HCT116 (cell line): ENCODE results near the gene XPNPEP2. TPM values are rescaled to one million over a fixed set of nuclear protein-coding genes. Genes with fewer than 3 reads are reported as not detected.

Source experiments
- ATAC-seq: fragments of 200-7000 bp; cut with Tn5 transposase; 2 replicates; pipeline ENCODE4 v1.9.1; 2020; ENCODE audit warnings: mild to moderate bottlenecking, moderate library complexity
- BruUV-seq: library from RNA; stranded (reverse); fragments of 400-500 nt; replicated peaks from 2 replicates; lab custom pipeline; 2021; lab: Mats Ljungman, UMichigan
- CTCF ChIA-PET: fragments of 300-600 bp; sonication (Branson Sonifier 250); formaldehyde crosslinking; loops from one replicate; lab custom pipeline; 2021; ENCODE audit warnings: antibody characterized with exemption; lab: Charles Lee
- POLR2A ChIA-PET: fragments of 300-600, 350-600 bp; sonication (Branson Sonifier 250); formaldehyde crosslinking; loops from one replicate; lab custom pipeline; 2021; ENCODE audit warnings: antibody characterized with exemption; lab: Charles Lee
- RAD21 ChIA-PET, 2 experiments: fragments of 300-600 bp; sonication (Branson Sonifier 250); formaldehyde crosslinking; loops; one replicate each; lab custom pipeline; 2023; ENCODE audit warnings: low total read pairs in 2 of 2; ENCODE audit not compliant: uncharacterized antibody in 2 of 2, unreplicated experiment in 2 of 2, low non-redundant PET in 1 of 2; lab: Charles Lee
- DNase-seq: peaks from one replicate; pipeline ENCODE4 v3.0.0-alpha.2; 2010; ENCODE audit warnings: low read depth, low spot score
- H2AFZ ChIP-seq: fragments of 200-600 bp; shearing (Covaris generic), sonication (generic); 2 replicates; pipeline ENCODE4 v1.6.1; 2017; ENCODE audit warnings: low read depth, mixed run types, mixed read lengths, antibody characterized with exemption, low read length; ENCODE audit not compliant: poor library complexity, severe bottlenecking
- H3K27ac ChIP-seq: 2 replicates; pipeline ENCODE4 v1.5.1; 2012; ENCODE audit warnings: low read depth, low read length
- H3K27me3 ChIP-seq: fragments of 200-600 bp; sonication (generic); 2 replicates; pipeline ENCODE4 v1.6.1; 2016; ENCODE audit warnings: mixed run types, low read length, mixed read lengths; ENCODE audit not compliant: insufficient read depth
- H3K36me3 ChIP-seq, 2 experiments: fragments of 200-500 bp in 1 of 2; fragments of 200-600 bp in 1 of 2; sonication (Bioruptor generic) in 1 of 2; sonication (generic) in 1 of 2; 2 replicates each; pipeline versions ENCODE4 v1.5.1 to v1.6.1; 2014 to 2016; ENCODE audit warnings: low read length in 2 of 2, inconsistent platforms in 1 of 2, mixed read lengths in 1 of 2, mixed run types in 1 of 2; ENCODE audit not compliant: insufficient read depth in 2 of 2, control insufficient read depth in 1 of 2
- H3K4me1 ChIP-seq, 2 experiments: fragments of 200-600 bp in 1 of 2; sonication (generic) in 1 of 2; 2 replicates each; pipeline versions ENCODE4 v1.5.1 to v1.6.1; 2012 to 2017; ENCODE audit warnings: low read length in 2 of 2, inconsistent platforms in 1 of 2, mild to moderate bottlenecking in 1 of 2, mixed read lengths in 1 of 2, mixed run types in 1 of 2, moderate library complexity in 1 of 2; ENCODE audit not compliant: insufficient read depth in 2 of 2, control insufficient read depth in 1 of 2
- H3K4me2 ChIP-seq: fragments of 200-600 bp; sonication (generic); 2 replicates; pipeline ENCODE4 v1.6.1; 2017; ENCODE audit warnings: mixed run types, low read length, mixed read lengths
- H3K4me3 ChIP-seq, 2 experiments: fragments of 200-600 bp in 1 of 2; sonication (generic) in 1 of 2; replicated peaks in 1 of 2; 2 replicates each; pipeline ENCODE4 v1.5.1; 2011 to 2016; ENCODE audit warnings: low read length in 2 of 2, control low read depth in 1 of 2, low read depth in 1 of 2, mild to moderate bottlenecking in 1 of 2, mixed read lengths in 1 of 2, mixed run types in 1 of 2
- H3K79me2 ChIP-seq: fragments of 200-600 bp; sonication (generic); 2 replicates; pipeline ENCODE4 v1.6.1; 2017; ENCODE audit warnings: mild to moderate bottlenecking, mixed run types, low read length, moderate library complexity, mixed read lengths; ENCODE audit not compliant: insufficient read depth
- H3K9ac ChIP-seq: fragments of 200-600 bp; sonication (generic); 2 replicates; pipeline ENCODE4 v1.6.1; 2016; ENCODE audit warnings: low read length, mixed read lengths
- H3K9me2 ChIP-seq: fragments of 200-600 bp; sonication (generic), shearing (Covaris generic); 2 replicates; pipeline ENCODE4 v1.6.1; 2017; ENCODE audit warnings: mixed run types, mild to moderate bottlenecking, moderate library complexity; ENCODE audit not compliant: insufficient read depth
- H3K9me3 ChIP-seq, 2 experiments: fragments of 200-500 bp in 1 of 2; fragments of 200-600 bp in 1 of 2; sonication (Bioruptor generic) in 1 of 2; sonication (generic) in 1 of 2; 2 replicates each; pipeline ENCODE4 v1.6.1; 2014 to 2017; ENCODE audit warnings: low read length in 2 of 2, mixed read lengths in 2 of 2, inconsistent platforms in 1 of 2, low read depth in 1 of 2, mild to moderate bottlenecking in 1 of 2, mixed run types in 1 of 2, moderate library complexity in 1 of 2; ENCODE audit not compliant: control insufficient read depth in 1 of 2, insufficient read depth in 1 of 2
- H4K20me1 ChIP-seq: fragments of 200-600 bp; sonication (generic), shearing (Covaris generic); 2 replicates; pipeline ENCODE4 v1.6.1; 2017; ENCODE audit warnings: mixed run types, mild to moderate bottlenecking, moderate library complexity; ENCODE audit not compliant: insufficient read depth
- CBX3 ChIP-seq: IDR thresholded peaks from 2 replicates; pipeline ENCODE4 v1.6.1; 2012; ENCODE audit warnings: low read depth
- EGR1 ChIP-seq: IDR thresholded peaks from 2 replicates; pipeline ENCODE4 v1.6.1; 2012; ENCODE audit warnings: low read depth
- ELF1 ChIP-seq: IDR thresholded peaks from 2 replicates; pipeline ENCODE4 v1.6.1; 2012; ENCODE audit warnings: low read depth, borderline replicate concordance
- EZH2 ChIP-seq: fragments of 200-600 bp; sonication (generic); IDR thresholded peaks from 2 replicates; pipeline ENCODE4 v1.6.1; 2017; ENCODE audit warnings: antibody characterized with exemption, mixed run types
- FOSL1 ChIP-seq: IDR thresholded peaks from 2 replicates; pipeline ENCODE4 v1.6.1; 2012; ENCODE audit warnings: low read depth
- JUND ChIP-seq: IDR thresholded peaks from 2 replicates; pipeline ENCODE4 v1.6.1; 2012
- POLR2A ChIP-seq: IDR thresholded peaks from 2 replicates; pipeline ENCODE4 v1.7.0; 2011; ENCODE audit warnings: borderline replicate concordance; ENCODE audit not compliant: insufficient read depth, insufficient read length; ENCODE audit errors: extremely low read depth
- SIN3A ChIP-seq: IDR thresholded peaks from 2 replicates; pipeline ENCODE4 v1.6.1; 2012; ENCODE audit warnings: low read depth
- SP1 ChIP-seq: IDR thresholded peaks from 2 replicates; pipeline ENCODE4 v1.6.1; 2012; ENCODE audit warnings: low read depth
- TCF7L2 ChIP-seq: IDR thresholded peaks from 2 replicates; pipeline ENCODE4 v1.7.0; 2011; ENCODE audit warnings: borderline replicate concordance, inconsistent platforms; ENCODE audit not compliant: insufficient read depth, insufficient read length; ENCODE audit errors: extremely low read depth
- YY1 ChIP-seq: IDR thresholded peaks from 2 replicates; pipeline ENCODE4 v1.6.1; 2011; ENCODE audit warnings: low read length, low read depth, moderate library complexity, mild to moderate bottlenecking; ENCODE audit not compliant: insufficient replicate concordance; ENCODE audit errors: extremely low read depth
- ZFX ChIP-seq: fragments of 450-650 bp; IDR thresholded peaks from 2 replicates; pipeline ENCODE4 v1.6.1; 2017
- ZNF274 ChIP-seq: fragments of 200-500 bp; sonication (Bioruptor generic); IDR thresholded peaks from 2 replicates; pipeline ENCODE4 v1.6.1; 2014; ENCODE audit warnings: mild to moderate bottlenecking, low read depth, low read length, inconsistent platforms
- intact Hi-C: fragments of 100-400 bp; cut with micrococcal nuclease; formaldehyde crosslinking; loops from 2 replicates; pipeline ENCODE4 v1.10.0; 2022
- total RNA-seq: library from RNA; stranded (reverse); gene quantifications from one replicate; pipeline ENCODE4 v1.2.1, GENCODE V29; 2021; ENCODE audit not compliant: unreplicated experiment
- TF ChIP-seq, protein P1 (sequence below): IDR thresholded peaks from 2 replicates; pipeline ENCODE4 v1.6.1; 2012; ENCODE audit warnings: low read depth
- TF ChIP-seq, protein P2 (sequence below): IDR thresholded peaks from 2 replicates; pipeline ENCODE4 v1.6.1; 2012
- TF ChIP-seq, protein P3 (sequence below): IDR thresholded peaks from 2 replicates; pipeline ENCODE4 v1.6.1; 2011; ENCODE audit warnings: mild to moderate bottlenecking, low read length, moderate library complexity; ENCODE audit not compliant: insufficient replicate concordance; ENCODE audit errors: extremely low read depth

XPNPEP2 gene
- total RNA-seq, 1 experiment from 2014 or later, result not detected

DNA sequence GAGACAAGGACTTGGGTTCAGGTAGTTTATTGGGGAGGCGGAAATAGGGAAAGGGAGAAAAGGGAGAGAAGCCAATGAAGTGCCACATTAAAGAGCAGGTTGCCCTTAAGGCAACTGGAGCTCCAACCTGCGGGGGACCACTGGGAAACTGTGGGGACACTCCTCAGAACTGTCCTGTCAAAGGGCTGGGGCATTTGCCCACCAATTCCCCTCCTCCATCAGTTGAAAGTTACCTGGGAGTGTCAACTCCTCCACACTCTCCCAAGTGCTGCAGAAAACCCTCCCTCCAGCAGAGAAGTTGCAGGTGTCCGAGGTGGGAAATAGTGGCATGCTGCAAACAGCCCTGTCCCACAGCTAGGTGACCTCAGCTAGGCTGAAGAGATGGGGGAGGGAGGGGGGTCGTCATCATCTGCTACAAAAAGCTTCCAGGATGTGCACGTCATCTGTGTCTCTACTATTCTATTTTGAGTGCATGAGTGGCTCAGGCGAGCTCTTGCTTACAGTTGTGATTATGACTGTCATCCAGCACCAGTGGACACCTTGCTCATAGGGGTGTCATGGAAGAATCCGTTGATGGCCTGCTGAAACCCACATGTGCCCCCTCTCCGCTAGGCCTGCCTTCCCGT lies 41.5 kb upstream of the XPNPEP2 start:
- ChIA-PET RAD21 (no interaction called here), CTCF (no interaction called here), POLR2A (no interaction called here)
- H3K27me3 ChIP-seq, result no peaks in the 10 kb centered on the region
- H3K36me3 ChIP-seq, result no peaks in the 10 kb centered on the region
- H3K9me3 ChIP-seq, result no peaks in the 10 kb centered on the region
- H3K79me2 ChIP-seq, result no peaks in the 10 kb centered on the region
- H3K9ac ChIP-seq, result no peak overlapping the region
- DNase-seq (no peak), ATAC-seq (no peak)
- H4K20me1 ChIP-seq, result no peaks in the 10 kb centered on the region
- intact Hi-C loops, result no loop called here
- no peaks in the 10 kb centered on the region for H3K9me2 ChIP-seq
- no TSS peak for BruUV-seq
- TF ChIP-seq, protein P1, sequence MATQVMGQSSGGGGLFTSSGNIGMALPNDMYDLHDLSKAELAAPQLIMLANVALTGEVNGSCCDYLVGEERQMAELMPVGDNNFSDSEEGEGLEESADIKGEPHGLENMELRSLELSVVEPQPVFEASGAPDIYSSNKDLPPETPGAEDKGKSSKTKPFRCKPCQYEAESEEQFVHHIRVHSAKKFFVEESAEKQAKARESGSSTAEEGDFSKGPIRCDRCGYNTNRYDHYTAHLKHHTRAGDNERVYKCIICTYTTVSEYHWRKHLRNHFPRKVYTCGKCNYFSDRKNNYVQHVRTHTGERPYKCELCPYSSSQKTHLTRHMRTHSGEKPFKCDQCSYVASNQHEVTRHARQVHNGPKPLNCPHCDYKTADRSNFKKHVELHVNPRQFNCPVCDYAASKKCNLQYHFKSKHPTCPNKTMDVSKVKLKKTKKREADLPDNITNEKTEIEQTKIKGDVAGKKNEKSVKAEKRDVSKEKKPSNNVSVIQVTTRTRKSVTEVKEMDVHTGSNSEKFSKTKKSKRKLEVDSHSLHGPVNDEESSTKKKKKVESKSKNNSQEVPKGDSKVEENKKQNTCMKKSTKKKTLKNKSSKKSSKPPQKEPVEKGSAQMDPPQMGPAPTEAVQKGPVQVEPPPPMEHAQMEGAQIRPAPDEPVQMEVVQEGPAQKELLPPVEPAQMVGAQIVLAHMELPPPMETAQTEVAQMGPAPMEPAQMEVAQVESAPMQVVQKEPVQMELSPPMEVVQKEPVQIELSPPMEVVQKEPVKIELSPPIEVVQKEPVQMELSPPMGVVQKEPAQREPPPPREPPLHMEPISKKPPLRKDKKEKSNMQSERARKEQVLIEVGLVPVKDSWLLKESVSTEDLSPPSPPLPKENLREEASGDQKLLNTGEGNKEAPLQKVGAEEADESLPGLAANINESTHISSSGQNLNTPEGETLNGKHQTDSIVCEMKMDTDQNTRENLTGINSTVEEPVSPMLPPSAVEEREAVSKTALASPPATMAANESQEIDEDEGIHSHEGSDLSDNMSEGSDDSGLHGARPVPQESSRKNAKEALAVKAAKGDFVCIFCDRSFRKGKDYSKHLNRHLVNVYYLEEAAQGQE, result no peak
- TF ChIP-seq TCF7L2 (no peak), SIN3A (no peak), FOSL1 (no peak), POLR2A (no peak), CBX3 (no peak), ELF1 (no peak), EGR1 (no peak), ZFX (no peak), ZNF274 (no peak), SP1 (no peak), EZH2 (no peak), JUND (no peak), YY1 (no peak)
- TF ChIP-seq, protein P2, sequence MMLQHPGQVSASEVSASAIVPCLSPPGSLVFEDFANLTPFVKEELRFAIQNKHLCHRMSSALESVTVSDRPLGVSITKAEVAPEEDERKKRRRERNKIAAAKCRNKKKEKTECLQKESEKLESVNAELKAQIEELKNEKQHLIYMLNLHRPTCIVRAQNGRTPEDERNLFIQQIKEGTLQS, result no peak
- TF ChIP-seq, protein P3, sequence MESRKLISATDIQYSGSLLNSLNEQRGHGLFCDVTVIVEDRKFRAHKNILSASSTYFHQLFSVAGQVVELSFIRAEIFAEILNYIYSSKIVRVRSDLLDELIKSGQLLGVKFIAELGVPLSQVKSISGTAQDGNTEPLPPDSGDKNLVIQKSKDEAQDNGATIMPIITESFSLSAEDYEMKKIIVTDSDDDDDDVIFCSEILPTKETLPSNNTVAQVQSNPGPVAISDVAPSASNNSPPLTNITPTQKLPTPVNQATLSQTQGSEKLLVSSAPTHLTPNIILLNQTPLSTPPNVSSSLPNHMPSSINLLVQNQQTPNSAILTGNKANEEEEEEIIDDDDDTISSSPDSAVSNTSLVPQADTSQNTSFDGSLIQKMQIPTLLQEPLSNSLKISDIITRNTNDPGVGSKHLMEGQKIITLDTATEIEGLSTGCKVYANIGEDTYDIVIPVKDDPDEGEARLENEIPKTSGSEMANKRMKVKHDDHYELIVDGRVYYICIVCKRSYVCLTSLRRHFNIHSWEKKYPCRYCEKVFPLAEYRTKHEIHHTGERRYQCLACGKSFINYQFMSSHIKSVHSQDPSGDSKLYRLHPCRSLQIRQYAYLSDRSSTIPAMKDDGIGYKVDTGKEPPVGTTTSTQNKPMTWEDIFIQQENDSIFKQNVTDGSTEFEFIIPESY, result no peak
- TF ChIP-seq, all 23 proteins: peak for 0
- Histone ChIP-seq H2AFZ (no peak overlapping the region), H3K4me1 (peaks cover 0 to 6% of the 10 kb centered on the region in 2 experiments; a peak in 1 of 4 replicates), H3K27ac (no peak overlapping the region), H3K4me3 (no peak overlapping the region), H3K4me2 (no peak overlapping the region)
